H1 (cell line): Measurements from ENCODE around the gene VSTM4. TPM values are rescaled to one million over a fixed set of nuclear protein-coding genes. Genes with fewer than 3 reads are reported as not detected.

Experiments used
- BACH1 ChIP-seq: IDR thresholded peaks from 2 replicates; pipeline ENCODE4 v1.6.1; 2012; ENCODE audit warnings: low read length, improper control_type of control experiment
- BCL11A ChIP-seq, 2 experiments: IDR thresholded peaks; one replicate each; pipeline ENCODE4 v1.6.1; 2011; ENCODE audit warnings: low read depth in 2 of 2, low read length in 2 of 2, mild to moderate bottlenecking in 2 of 2
- CTBP2 ChIP-seq: IDR thresholded peaks from 2 replicates; pipeline ENCODE4 v1.7.0; 2011; ENCODE audit warnings: borderline replicate concordance, mild to moderate bottlenecking, moderate library complexity, mixed read lengths, low read length; ENCODE audit not compliant: insufficient read depth, insufficient read length
- GABPA ChIP-seq: IDR thresholded peaks from 2 replicates; pipeline ENCODE4 v1.6.1; 2011; ENCODE audit warnings: mild to moderate bottlenecking, low read length, moderate library complexity, borderline replicate concordance; ENCODE audit not compliant: insufficient read depth
- HDAC2 ChIP-seq, 2 experiments: fragments of 300-600 bp in 1 of 2; sonication (generic) in 1 of 2; IDR thresholded peaks; 2 replicates each; pipeline ENCODE4 v1.6.1; 2011 to 2012; ENCODE audit warnings: low read depth in 2 of 2, low read length in 2 of 2, mild to moderate bottlenecking in 2 of 2, moderate library complexity in 2 of 2, borderline replicate concordance in 1 of 2, inconsistent platforms in 1 of 2
- MAFK ChIP-seq: IDR thresholded peaks from 2 replicates; pipeline ENCODE4 v1.6.1; 2012; ENCODE audit warnings: low read depth, mild to moderate bottlenecking, improper control_type of control experiment, low read length
- POLR2AphosphoS5 ChIP-seq: IDR thresholded peaks from 2 replicates; pipeline ENCODE4 v1.6.1; 2011; ENCODE audit warnings: low read depth, low read length
- TBP ChIP-seq: IDR thresholded peaks from 2 replicates; pipeline ENCODE4 v1.6.1; 2011; ENCODE audit warnings: low read depth, low read length, improper control_type of control experiment
- polyA plus RNA-seq, 7 experiments: library from polyadenylated mRNA; depleted of rRNA in 3 of 7; stranded (reverse) in 5 of 7; unstranded in 2 of 7; fragments of >200 nt in 5 of 7; fragments of 200-250 nt in 2 of 7; gene quantifications; 1 replicate in 5 of 7; 2 replicates in 1 of 7; 4 replicates in 1 of 7; pipeline versions ENCODE4 v1.2.1 to v1.2.3, GENCODE V29; 2011 to 2013; ENCODE audit warnings: missing spikeins in 2 of 7, mixed read lengths in 2 of 7
- total RNA-seq: library from RNA; stranded (reverse); fragmentation: NEBNext Ultra II Directional; extraction: Animal tissue kit (Norgen Biotek cat#: 25700); gene quantifications from 2 replicates; pipeline ENCODE4 v1.2.1, GENCODE V29; 2021
- TF ChIP-seq, protein P1 (sequence below): fragments of 300-600 bp; sonication (generic); IDR thresholded peaks from 2 replicates; pipeline ENCODE4 v1.7.1; 2012; ENCODE audit warnings: low read length, moderate library complexity, mild to moderate bottlenecking, inconsistent platforms; ENCODE audit not compliant: insufficient replicate concordance
- TF ChIP-seq, protein P2 (sequence below): IDR thresholded peaks from 2 replicates; pipeline ENCODE4 v1.6.1; 2012; ENCODE audit warnings: inconsistent platforms
- TF ChIP-seq, protein P3 (sequence below): IDR thresholded peaks from 2 replicates; pipeline ENCODE4 v1.6.1; 2012; ENCODE audit warnings: inconsistent platforms

VSTM4 gene
- total and polyA plus RNA-seq, 2 of the 8 experiments (the other 6 are each of a cell fraction or from before 2014, with no cell fraction given): 0.48 to 0.73 TPM

DNA sequence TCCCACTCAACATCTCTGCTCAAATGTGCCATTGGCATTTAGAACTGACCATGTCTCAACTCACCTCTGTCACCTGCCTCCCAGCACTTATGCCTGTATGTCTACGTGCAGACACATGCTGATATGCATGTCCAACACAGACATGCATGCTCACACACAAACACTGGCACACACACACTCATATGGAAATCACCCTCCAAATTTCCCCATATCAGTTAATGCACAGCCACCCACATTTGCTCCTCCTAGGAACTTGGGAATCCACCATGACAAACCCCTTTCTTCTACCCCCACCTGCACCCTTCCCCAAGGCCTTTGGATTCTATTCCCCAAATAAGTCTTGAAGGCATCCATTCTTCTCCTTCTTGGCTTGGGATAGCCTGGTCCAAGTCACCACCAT is 14.1 kb upstream of the VSTM4 start (continued):
- TF ChIP-seq, protein P1, sequence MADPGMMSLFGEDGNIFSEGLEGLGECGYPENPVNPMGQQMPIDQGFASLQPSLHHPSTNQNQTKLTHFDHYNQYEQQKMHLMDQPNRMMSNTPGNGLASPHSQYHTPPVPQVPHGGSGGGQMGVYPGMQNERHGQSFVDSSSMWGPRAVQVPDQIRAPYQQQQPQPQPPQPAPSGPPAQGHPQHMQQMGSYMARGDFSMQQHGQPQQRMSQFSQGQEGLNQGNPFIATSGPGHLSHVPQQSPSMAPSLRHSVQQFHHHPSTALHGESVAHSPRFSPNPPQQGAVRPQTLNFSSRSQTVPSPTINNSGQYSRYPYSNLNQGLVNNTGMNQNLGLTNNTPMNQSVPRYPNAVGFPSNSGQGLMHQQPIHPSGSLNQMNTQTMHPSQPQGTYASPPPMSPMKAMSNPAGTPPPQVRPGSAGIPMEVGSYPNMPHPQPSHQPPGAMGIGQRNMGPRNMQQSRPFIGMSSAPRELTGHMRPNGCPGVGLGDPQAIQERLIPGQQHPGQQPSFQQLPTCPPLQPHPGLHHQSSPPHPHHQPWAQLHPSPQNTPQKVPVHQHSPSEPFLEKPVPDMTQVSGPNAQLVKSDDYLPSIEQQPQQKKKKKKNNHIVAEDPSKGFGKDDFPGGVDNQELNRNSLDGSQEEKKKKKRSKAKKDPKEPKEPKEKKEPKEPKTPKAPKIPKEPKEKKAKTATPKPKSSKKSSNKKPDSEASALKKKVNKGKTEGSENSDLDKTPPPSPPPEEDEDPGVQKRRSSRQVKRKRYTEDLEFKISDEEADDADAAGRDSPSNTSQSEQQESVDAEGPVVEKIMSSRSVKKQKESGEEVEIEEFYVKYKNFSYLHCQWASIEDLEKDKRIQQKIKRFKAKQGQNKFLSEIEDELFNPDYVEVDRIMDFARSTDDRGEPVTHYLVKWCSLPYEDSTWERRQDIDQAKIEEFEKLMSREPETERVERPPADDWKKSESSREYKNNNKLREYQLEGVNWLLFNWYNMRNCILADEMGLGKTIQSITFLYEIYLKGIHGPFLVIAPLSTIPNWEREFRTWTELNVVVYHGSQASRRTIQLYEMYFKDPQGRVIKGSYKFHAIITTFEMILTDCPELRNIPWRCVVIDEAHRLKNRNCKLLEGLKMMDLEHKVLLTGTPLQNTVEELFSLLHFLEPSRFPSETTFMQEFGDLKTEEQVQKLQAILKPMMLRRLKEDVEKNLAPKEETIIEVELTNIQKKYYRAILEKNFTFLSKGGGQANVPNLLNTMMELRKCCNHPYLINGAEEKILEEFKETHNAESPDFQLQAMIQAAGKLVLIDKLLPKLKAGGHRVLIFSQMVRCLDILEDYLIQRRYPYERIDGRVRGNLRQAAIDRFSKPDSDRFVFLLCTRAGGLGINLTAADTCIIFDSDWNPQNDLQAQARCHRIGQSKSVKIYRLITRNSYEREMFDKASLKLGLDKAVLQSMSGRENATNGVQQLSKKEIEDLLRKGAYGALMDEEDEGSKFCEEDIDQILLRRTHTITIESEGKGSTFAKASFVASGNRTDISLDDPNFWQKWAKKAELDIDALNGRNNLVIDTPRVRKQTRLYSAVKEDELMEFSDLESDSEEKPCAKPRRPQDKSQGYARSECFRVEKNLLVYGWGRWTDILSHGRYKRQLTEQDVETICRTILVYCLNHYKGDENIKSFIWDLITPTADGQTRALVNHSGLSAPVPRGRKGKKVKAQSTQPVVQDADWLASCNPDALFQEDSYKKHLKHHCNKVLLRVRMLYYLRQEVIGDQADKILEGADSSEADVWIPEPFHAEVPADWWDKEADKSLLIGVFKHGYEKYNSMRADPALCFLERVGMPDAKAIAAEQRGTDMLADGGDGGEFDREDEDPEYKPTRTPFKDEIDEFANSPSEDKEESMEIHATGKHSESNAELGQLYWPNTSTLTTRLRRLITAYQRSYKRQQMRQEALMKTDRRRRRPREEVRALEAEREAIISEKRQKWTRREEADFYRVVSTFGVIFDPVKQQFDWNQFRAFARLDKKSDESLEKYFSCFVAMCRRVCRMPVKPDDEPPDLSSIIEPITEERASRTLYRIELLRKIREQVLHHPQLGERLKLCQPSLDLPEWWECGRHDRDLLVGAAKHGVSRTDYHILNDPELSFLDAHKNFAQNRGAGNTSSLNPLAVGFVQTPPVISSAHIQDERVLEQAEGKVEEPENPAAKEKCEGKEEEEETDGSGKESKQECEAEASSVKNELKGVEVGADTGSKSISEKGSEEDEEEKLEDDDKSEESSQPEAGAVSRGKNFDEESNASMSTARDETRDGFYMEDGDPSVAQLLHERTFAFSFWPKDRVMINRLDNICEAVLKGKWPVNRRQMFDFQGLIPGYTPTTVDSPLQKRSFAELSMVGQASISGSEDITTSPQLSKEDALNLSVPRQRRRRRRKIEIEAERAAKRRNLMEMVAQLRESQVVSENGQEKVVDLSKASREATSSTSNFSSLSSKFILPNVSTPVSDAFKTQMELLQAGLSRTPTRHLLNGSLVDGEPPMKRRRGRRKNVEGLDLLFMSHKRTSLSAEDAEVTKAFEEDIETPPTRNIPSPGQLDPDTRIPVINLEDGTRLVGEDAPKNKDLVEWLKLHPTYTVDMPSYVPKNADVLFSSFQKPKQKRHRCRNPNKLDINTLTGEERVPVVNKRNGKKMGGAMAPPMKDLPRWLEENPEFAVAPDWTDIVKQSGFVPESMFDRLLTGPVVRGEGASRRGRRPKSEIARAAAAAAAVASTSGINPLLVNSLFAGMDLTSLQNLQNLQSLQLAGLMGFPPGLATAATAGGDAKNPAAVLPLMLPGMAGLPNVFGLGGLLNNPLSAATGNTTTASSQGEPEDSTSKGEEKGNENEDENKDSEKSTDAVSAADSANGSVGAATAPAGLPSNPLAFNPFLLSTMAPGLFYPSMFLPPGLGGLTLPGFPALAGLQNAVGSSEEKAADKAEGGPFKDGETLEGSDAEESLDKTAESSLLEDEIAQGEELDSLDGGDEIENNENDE: no peak
- TF ChIP-seq GABPA (no peak), HDAC2 (IDR thresholded peaks at IDR 0.05; ENCODE audit: borderline replicate concordance in 1 of 2, low read depth in 2 of 2, low read length in 2 of 2) (no peak), POLR2AphosphoS5 (no peak), TBP (no peak), BCL11A (IDR thresholded peaks at IDR 0.05; ENCODE audit: low read depth in 2 of 2, low read length in 2 of 2) (no peak), CTBP2 (no peak), MAFK (no peak), BACH1 (no peak)
- TF ChIP-seq, protein P2, sequence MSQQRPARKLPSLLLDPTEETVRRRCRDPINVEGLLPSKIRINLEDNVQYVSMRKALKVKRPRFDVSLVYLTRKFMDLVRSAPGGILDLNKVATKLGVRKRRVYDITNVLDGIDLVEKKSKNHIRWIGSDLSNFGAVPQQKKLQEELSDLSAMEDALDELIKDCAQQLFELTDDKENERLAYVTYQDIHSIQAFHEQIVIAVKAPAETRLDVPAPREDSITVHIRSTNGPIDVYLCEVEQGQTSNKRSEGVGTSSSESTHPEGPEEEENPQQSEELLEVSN: no peak
- TF ChIP-seq, protein P3, sequence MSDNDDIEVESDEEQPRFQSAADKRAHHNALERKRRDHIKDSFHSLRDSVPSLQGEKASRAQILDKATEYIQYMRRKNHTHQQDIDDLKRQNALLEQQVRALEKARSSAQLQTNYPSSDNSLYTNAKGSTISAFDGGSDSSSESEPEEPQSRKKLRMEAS: no peak
